ENCODE measurements around the gene DNAJC5.

DNA sequence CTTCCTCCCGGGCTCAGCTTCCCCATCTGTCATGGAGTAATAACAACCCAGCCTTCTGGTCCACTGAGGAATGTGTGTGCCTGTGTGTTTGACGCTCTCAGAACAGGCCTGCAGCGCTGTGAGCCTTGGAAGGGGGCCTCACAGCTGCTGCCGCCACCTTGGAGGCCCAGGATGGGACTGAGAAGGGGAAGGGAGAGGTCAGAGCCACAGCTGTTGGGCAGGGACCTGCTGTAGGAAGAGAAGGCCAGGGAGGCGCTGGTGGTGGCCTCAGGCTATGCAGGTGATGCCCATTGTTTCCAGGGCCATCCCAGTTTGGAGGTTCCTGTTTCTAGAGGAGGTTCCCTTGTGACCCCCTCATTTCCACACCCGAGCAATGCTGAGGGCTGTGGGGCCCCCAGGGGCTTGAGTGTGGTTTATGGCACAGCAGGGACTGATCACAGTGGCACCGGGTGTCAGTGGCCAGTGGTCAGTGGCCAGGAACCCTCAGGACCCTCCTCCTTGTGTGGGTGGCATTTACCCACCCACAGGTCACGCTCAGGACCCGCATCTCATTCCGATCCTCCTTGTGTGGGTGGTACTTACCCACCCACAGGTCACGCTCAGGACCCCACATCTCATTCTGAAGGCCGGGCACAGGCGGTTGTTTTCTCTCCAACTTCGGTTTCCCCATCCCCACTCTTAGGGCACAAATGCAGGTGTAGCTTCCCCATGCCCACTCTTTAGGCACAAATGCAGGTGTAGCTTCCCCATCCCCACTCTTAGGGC lies 15.8 kb upstream of the DNAJC5 start:
- TF ChIP-seq JUND (IDR thresholded peaks at IDR 0.05; ENCODE audit: low read length) (no peak), SIX5 (IDR thresholded peaks at IDR 0.05; ENCODE audit: low read depth, low read length) (no peak), HDAC6 (IDR thresholded peaks at IDR 0.05; ENCODE audit: low read depth, low read length) (no peak), RNF2 (IDR thresholded peaks at IDR 0.05; ENCODE audit: borderline replicate concordance, low read depth, low read length, missing control alignments, poor library complexity, severe bottlenecking) (no peak), CREB1 (IDR thresholded peaks at IDR 0.05) (no peak), ZNF274 (IDR thresholded peaks at IDR 0.05; ENCODE audit: borderline replicate concordance, extremely low read depth, low read length) (no peak), GTF2F1 (IDR thresholded peaks at IDR 0.05; ENCODE audit: borderline replicate concordance, low read depth, low read length) (no peak)
- TF ChIP-seq, protein P1, sequence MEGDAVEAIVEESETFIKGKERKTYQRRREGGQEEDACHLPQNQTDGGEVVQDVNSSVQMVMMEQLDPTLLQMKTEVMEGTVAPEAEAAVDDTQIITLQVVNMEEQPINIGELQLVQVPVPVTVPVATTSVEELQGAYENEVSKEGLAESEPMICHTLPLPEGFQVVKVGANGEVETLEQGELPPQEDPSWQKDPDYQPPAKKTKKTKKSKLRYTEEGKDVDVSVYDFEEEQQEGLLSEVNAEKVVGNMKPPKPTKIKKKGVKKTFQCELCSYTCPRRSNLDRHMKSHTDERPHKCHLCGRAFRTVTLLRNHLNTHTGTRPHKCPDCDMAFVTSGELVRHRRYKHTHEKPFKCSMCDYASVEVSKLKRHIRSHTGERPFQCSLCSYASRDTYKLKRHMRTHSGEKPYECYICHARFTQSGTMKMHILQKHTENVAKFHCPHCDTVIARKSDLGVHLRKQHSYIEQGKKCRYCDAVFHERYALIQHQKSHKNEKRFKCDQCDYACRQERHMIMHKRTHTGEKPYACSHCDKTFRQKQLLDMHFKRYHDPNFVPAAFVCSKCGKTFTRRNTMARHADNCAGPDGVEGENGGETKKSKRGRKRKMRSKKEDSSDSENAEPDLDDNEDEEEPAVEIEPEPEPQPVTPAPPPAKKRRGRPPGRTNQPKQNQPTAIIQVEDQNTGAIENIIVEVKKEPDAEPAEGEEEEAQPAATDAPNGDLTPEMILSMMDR (IDR thresholded peaks at IDR 0.05; ENCODE audit: control extremely low read depth in 1 of 3, insufficient read depth in 1 of 3, low read depth in 1 of 3, low read length in 3 of 3), result no peak
- TF ChIP-seq, protein P2, sequence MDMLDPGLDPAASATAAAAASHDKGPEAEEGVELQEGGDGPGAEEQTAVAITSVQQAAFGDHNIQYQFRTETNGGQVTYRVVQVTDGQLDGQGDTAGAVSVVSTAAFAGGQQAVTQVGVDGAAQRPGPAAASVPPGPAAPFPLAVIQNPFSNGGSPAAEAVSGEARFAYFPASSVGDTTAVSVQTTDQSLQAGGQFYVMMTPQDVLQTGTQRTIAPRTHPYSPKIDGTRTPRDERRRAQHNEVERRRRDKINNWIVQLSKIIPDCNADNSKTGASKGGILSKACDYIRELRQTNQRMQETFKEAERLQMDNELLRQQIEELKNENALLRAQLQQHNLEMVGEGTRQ (IDR thresholded peaks at IDR 0.05; ENCODE audit: low read length), result no peak

Measured in H1 (cell line).